Nephron progenitor cell (in vitro differentiated cells): ENCODE results near the gene MED13.

Source experiments
- DNase-seq: peaks from one replicate; pipeline ENCODE4 v3.0.0; 2021
- H3K27ac Mint-ChIP-seq: 2 replicates; pipeline ENCODE4 v1.8.0; 2021; ENCODE audit warnings: mild to moderate bottlenecking, moderate library complexity, mixed read lengths
- H3K27me3 Mint-ChIP-seq: 2 replicates; pipeline ENCODE4 v1.8.0; 2021; ENCODE audit warnings: mild to moderate bottlenecking, low read depth, mixed read lengths; ENCODE audit not compliant: poor library complexity
- H3K36me3 Mint-ChIP-seq: 2 replicates; pipeline ENCODE4 v1.8.0; 2021; ENCODE audit warnings: low read depth, mixed read lengths
- H3K4me1 Mint-ChIP-seq: 2 replicates; pipeline ENCODE4 v1.8.0; 2021; ENCODE audit warnings: mixed read lengths
- H3K4me3 Mint-ChIP-seq: 2 replicates; pipeline ENCODE4 v1.8.0; 2021; ENCODE audit warnings: mild to moderate bottlenecking, moderate library complexity, mixed read lengths
- H3K9me3 Mint-ChIP-seq: 2 replicates; pipeline ENCODE4 v1.8.0; 2021; ENCODE audit warnings: mild to moderate bottlenecking, moderate library complexity, mixed read lengths
- CTCF ChIP-seq: fragments of 200-600 bp; sonication (generic); IDR thresholded peaks from 2 replicates; pipeline ENCODE4 v1.5.0; 2021; ENCODE audit warnings: antibody characterized with exemption

MED13 gene

GRCh38 chr17:61967729-61968128 is 97.3 kb downstream of the MED13 start:
- DNase-seq, result no peak
- Mint-ChIP-seq H3K4me1 (no peaks in the 10 kb centered on the region), H3K9me3 (no peaks in the 10 kb centered on the region), H3K27ac (no peak overlapping the region), H3K36me3 (peaks cover 68% of the 10 kb centered on the region), H3K4me3 (no peak overlapping the region), H3K27me3 (no peaks in the 10 kb centered on the region)
- no peak for TF ChIP-seq CTCF

GRCh38 chr17:61966191-61966590 is 98.9 kb downstream of the MED13 start:
- no peaks in the 10 kb centered on the region for H3K9me3 Mint-ChIP-seq
- H3K27ac Mint-ChIP-seq, result no peak overlapping the region
- no peak overlapping the region for H3K4me3 Mint-ChIP-seq
- H3K36me3 Mint-ChIP-seq, result peaks cover 61% of the 10 kb centered on the region
- DNase-seq, result no peak
- no peak for TF ChIP-seq CTCF
- H3K27me3 Mint-ChIP-seq, result no peaks in the 10 kb centered on the region
- no peaks in the 10 kb centered on the region for H3K4me1 Mint-ChIP-seq

- H3K4me1 Mint-ChIP-seq, result no peaks in the 10 kb centered on the region
- H3K9me3 Mint-ChIP-seq, result no peaks in the 10 kb centered on the region
- no peak for TF ChIP-seq CTCF
- H3K27ac Mint-ChIP-seq, result no peak overlapping the region
- no peaks in the 10 kb centered on the region for H3K27me3 Mint-ChIP-seq
- H3K4me3 Mint-ChIP-seq, result no peak overlapping the region
- peaks cover 63% of the 10 kb centered on the region for H3K36me3 Mint-ChIP-seq
- no peak for DNase-seq
Measured at GRCh38 chr17:61955619-61956018, 109.5 kb downstream of the MED13 start.

GRCh38 chr17:61947367-61948078 is 117.6 kb downstream of the MED13 start:
- Mint-ChIP-seq H3K27ac (no peak overlapping the region), H3K4me3 (no peak overlapping the region), H3K27me3 (peaks cover 3% of the 10 kb centered on the region), H3K4me1 (no peaks in the 10 kb centered on the region), H3K9me3 (no peaks in the 10 kb centered on the region), H3K36me3 (peaks cover 49% of the 10 kb centered on the region)
- DNase-seq, result no peak
- no peak for TF ChIP-seq CTCF

GRCh38 chr17:61946359-61946758 is 118.7 kb downstream of the MED13 start:
- no peak overlapping the region for H3K4me3 Mint-ChIP-seq
- no peak overlapping the region for H3K27ac Mint-ChIP-seq
- no peaks in the 10 kb centered on the region for H3K9me3 Mint-ChIP-seq
- TF ChIP-seq CTCF, result no peak
- no peaks in the 10 kb centered on the region for H3K4me1 Mint-ChIP-seq
- H3K36me3 Mint-ChIP-seq, result peaks cover 43% of the 10 kb centered on the region
- no peak for DNase-seq
- H3K27me3 Mint-ChIP-seq, result peaks cover 3% of the 10 kb centered on the region

GRCh38 chr17:61943117-61943516 is 122.0 kb downstream of the MED13 start:
- no peaks in the 10 kb centered on the region for H3K9me3 Mint-ChIP-seq
- no peak overlapping the region for H3K27ac Mint-ChIP-seq
- H3K27me3 Mint-ChIP-seq, result no peaks in the 10 kb centered on the region
- DNase-seq, result no peak
- H3K4me3 Mint-ChIP-seq, result no peak overlapping the region
- H3K36me3 Mint-ChIP-seq, result peaks cover 25% of the 10 kb centered on the region
- H3K4me1 Mint-ChIP-seq, result no peaks in the 10 kb centered on the region
- TF ChIP-seq CTCF, result no peak
